Left renal pelvis (tissue), 4 donors: ENCODE results near the gene SMOC1. TPM values are rescaled to one million over a fixed set of nuclear protein-coding genes. Genes with fewer than 3 reads are reported as not detected.
A peak's percentile ranks its signal among the peaks of the same experiment; 100 is the strongest.

Experiments used
- DNase-seq, 4 donors: peaks; one replicate each; pipeline ENCODE4 v3.0.0-alpha.2; 2013; ENCODE audit warnings: low read depth in 4 of 4, low spot score in 3 of 4
- polyA plus RNA-seq, 4 donors: library from polyadenylated mRNA; unstranded; fragments of 120-200 nt; gene quantifications; one replicate each; pipeline ENCODE4 v1.2.1, GENCODE V29; 2013; ENCODE audit not compliant: insufficient read length in 4 of 4

The SMOC1 gene
- polyA plus RNA-seq, 4 donors, result 1.6 to 2.4 (median 2.2) TPM

DNA sequence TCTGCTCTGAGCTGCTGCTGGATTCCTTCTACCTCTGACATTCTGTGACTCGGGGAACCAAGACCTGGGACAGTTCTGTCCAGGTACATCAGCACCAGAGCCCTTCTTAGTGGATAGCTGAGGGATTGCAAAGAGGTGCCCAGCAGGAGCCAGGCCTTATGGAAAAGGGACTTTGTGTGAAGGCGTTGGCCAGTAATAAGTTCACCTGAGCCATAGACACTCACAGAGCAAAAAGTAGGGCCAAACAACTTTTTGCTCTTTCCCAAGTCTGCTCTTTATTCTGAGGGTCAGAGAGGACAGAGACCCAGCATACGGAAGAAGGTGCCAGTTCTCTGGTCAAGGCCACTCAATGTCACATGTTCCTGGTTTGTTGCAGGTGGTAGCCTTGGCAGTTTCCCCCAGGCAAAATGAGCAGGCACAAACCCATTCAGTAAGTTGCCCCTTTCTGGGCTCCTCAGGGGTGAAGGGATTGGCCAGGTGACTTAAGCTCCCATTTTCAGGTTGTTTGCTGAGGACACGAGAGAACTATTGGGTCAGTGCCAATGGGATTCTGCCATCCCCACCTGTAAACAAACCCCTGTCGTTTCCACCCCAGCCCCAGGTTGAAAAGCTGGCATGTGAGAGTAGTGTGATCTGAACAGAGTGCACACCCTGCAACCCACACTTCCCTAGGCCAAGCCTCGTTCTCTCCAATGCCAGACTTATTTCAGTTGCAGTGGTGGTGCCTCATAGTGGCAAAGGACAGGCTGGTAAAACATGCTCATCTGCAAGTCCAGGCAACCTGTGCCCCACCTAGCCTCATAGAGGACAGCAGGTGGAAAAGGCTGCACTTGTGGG is 150.3 kb downstream of the SMOC1 start:
- no peak for DNase-seq

DNA sequence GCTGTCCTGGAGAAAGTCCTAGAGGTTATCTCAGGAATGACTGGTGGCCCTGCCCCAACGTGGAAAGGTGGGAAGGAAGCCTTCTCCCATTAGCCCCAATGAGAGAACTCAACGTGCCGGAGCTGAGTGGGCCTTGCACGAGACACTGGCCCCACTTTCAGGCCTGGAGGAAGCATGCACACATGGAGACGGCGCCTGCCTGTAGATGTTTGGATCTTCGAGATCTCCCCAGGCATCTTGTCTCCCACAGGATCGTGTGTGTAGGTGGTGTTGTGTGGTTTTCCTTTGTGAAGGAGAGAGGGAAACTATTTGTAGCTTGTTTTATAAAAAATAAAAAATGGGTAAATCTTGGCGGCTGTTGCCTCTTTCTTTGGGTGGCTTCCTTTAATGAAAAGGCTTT is 152.8 kb downstream of the SMOC1 start:
- DNase-seq, result no peak

DNA sequence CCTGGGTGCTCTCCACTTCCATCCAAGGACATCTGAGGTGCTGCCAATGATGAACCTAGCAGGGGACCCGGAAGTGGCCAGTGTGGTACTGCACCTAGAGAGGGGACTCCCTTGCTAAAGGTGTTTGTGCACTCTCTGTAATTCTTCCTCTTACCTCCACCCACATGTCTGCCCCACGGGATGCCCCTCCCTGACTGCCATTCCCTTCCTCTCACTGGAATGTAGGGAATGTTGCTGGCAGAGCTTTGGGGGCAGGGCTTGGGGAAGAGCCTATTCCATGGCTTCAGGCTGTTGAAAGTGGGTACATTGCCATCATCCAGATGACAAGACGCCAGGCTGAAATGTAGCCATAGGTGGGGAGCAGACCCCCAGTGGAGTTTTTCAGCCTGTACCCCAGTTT is 153.2 kb downstream of the SMOC1 start:
- no peak for DNase-seq

DNA sequence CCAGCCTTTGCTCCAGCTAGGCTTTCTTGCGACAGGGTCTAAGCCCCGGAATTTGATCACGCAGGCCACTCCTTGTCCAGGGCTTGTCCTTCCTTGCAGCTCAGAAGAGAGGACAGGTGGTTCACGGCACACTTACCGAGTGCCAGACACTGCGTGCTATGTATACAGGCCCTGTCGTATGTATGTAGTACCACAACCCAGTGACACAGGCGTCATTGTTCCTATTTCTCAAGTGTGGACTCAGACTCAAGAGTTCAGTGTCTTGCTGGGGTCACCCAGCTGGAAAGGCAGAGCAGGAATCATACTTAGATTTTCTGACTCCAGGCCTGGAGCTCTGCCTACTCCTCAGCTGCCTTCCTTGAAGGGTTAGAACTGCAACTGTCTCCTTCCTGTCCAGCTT is 153.9 kb downstream of the SMOC1 start:
- no peak for DNase-seq

DNA sequence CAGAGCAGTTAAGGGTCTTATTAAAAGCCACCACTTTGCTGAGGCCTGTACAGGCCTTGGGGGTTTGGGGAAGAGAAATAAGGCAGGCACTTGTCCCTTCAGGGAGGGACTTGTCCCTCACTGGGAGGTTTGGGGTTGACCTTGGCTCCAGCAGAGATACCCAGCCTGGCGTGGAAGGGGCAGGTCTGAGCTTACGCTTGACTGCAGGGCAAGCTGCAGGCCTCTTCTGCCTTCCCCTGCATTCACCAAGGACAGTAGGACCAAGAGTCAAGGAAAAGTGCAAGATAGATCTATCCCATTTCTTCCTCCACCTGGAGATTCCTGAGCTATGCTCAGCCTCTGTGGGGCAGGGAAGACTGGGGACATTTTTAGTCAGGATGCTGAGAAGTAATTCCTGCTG is 154.3 kb downstream of the SMOC1 start:
- DNase-seq, result no peak

DNA sequence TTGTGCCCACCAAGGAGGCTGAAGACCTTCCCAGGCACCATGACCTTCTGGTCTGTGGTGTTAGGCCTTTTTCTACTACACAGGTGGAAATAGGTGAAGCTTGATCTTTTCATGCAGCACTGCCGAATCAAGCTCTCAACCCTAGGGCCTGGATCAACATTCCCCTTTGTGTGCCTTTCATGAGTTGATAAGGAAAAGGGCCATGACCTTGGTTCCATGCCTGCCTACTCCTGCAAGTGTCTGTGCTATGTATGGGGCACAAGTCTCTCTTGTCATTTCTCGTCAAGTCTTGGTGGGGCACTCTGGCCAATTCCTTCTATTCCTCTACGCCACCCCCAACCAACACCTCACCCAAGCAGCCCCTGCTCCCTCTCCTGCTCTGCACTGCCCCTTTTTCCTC is 155.0 kb downstream of the SMOC1 start:
- DNase-seq, result no peak

DNA sequence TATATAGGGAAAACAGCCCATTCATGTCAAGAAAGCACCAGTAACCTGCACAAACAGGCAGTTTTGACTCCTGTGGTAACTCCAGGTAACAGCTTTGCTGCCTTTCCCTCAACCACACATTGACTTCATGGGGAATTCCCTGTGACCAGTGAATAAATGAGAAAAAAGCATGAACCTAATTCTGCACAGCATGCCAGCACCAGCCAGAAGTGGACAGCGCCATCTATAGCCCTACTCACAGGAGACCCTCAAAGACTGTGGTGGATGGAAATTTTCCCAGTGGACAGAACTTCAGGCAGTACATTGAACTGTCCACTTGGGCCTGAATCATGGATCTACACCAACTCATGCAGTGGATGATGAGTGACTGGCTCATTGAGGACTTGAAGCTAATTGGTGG is 157.4 kb downstream of the SMOC1 start:
- no peak for DNase-seq

DNA sequence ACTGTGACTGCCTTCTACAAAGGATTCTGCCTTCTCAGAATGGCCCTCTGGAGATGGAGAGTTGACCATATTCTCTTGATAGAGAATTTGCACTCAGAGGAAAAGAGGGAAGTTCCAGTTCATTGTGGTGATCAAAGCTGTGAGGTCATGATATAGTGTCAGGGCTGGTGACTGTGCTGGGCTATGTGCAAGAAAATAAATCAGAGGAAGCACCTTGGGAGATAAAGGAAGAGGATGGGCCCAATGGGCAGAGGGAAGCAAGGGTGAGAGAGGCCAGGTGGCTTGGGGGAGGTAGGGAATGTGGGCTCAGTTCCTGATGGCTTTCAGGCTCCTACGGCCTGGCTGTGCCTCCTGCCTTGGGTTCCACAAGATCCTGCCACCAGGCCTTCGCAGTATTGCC is 163.8 kb downstream of the SMOC1 start:
- DNase-seq, result no peak

DNA sequence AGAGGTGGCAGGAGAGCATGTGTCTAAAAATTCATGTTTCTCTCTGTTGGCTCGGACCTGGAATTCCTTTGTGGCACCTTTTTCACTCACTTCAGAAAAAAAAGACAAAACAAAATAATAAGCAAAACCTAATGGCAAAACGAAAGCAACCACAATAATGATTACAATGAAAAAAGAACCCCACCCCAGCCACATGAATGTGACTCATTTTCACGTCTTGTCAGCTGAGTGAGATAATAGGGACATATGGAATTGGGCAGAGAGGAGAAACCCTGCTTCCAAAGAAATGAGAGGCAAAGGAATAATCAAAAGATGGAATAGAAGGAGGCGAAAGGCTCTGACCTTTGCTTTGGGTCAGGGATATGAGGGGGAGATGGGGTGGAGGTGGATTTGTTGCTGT is 166.1 kb downstream of the SMOC1 start:
- no peak for DNase-seq

DNA sequence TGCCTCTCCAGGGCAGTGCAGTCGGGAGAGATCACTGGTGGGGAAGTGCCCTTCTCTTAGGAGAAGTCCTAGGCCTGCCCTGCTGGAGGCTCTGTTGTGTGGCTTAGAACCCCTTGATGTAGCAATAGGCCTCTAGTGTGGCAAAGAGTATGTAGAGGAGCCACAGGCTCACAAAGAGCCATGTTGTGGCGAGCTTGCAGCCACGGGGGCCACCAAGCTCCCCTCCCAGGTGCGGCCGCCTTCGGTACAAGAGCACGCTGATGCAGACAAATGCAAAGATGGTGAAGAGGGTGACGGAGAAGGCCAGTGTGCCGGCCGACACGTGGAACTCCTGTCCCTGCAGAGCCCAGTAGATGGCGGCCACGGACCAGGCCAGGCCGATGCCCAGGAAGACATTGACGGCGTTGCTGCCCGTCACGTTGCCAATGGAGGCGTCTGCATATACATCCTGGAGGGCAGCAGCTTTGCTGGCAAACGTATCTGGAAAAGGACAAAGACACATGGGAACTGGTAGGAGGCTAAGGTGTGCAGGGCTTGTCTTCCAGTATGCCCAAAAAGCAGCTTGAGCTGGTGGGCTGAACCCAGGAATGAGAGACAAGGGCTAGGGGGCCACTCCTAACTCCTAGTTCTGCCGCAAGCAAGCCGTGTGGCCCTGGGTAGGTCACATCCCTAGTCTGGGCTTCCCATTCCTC is 166.8 kb downstream of the SMOC1 start:
- DNase-seq, result peak in 1 of 4 donors; percentile 8

DNA sequence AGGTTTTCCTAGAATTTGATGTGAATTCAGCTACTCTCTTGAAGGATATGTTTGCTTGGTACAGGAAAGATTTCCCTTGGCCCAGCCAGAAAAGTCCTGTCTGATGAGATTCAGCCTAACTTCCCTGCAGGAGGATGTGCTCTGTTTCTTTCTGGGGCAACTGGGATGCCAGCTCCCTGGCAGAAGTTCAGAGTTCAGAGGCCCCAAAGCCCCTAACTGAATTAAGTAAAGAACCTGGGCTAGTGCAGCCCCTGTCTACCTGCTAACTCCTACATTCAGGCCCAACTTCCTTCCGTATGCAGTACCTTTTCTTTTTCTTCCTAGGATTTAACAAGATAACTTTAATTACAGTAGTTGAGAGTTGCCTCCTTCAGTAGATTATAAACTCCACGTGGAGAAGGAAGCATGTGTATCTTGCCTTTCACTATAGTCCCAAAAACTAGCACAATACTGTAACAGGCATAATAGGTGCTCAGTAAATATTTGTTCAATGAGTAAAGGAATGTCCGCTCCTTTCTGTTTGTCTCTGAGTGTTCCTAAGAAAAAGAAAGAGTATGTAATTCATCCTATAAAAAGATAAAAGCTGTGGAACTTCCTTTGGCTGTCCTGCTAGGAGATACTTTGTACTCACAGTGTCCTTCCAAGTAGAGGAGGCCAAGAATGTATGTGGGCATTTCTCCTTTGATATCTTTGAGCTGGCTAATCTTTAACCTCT is 168.5 kb downstream of the SMOC1 start:
- DNase-seq, result no peak

DNA sequence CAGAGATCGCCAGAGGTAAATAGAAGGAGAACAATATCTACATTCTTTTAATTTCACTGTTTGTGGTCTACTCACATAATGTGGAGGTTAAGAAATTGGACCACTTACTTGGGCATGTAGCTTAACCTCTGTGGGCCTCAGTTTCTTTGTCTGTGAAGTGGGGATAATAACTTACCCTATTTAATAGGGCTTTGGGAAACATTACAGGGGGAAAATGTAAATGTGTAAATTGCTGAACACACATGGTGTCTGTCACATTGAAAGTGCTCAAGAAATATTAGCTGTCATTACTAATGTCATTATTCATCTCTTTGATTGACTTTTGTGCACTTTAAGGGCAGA is 169.1 kb downstream of the SMOC1 start:
- no peak for DNase-seq

DNA sequence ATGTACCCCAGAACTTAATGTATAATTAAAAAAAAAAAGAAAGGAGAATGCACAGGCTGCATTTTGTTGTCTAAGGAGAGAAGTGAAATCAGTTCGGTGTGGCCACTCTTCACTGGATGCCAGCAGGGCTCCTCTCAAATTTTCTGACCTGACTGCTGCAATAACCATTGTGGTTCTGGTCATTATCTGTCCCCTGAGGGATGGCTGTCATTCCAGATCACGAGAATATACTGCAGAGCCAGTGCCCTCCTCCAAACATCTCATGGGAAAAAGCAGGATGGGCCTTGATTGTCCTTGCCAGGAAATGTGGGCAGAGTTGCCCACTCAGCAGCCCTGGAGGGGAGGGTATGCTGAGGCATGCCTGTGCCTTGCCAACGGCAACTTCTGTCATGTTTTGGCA is 170.4 kb downstream of the SMOC1 start:
- no peak for DNase-seq

DNA sequence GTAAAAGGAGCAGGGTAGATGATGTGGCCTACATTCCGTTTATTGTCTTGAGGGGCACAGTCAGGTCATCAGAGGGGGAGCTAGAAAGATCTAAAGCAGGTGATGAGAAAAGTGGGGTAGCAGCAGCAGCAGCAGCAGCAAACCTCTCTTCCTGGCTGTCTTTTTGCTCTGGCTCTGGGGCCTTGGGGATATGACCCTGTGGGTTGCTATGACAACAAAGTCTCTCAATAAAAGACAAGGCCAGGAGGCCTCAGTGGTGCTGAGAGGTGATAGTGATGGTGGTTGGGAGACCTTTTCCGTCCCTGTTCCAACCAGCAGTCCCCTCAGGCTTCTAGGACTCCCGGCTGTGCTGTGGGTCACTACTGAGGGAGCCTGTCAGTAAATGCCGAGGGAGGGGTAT is 170.9 kb downstream of the SMOC1 start:
- no peak for DNase-seq

DNA sequence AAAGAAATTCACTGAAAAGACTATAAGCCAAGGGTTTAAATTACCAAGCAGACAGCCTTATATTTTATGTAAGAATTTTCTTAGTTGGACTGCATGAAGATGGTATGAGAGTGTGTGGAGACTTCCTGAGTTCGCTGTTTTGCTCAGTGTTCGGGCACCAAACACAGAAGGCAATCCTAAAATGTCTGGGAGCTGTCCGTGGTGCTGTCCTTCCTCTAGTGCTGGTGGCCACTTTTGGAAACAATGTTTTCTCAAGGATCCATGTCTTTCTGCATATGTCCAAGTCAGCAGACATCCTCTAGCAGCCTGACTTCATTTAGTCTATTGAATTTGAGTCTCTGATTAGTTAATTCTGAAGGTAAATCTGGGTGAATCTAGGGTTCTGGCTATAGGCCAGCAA is 173.8 kb downstream of the SMOC1 start:
- DNase-seq, result peak in 3 of 4 donors; percentile 26 to 39 (median 30)

DNA sequence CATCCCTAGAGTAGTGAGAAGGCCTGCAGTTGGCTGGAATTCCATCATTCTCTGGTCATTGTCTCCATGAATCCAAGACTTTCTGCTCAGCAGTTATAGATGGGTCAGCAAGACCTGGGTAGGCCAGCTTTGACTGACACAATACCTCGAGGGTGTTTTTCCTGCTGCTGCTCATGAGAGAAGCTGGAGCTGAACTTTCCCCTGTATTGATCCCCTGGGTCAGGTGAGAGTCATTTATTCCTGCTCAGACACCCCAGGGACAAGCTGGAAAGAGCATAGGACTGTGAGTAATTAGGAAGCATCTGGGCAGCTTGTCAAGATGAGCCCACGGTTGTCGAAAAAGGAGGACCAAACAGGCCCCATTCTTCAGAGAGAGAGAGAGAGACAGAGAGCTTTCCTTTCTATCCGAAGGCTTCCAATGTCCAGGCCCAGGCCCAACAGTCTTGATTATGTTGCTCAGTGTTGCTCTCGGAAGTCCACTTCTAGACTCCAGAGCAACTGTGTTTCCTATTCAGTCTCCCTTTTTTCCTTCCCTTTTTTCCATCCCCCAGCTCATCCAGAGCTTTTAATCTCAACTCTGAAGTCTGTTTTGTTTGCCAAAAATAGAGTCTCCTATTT is 178.4 kb downstream of the SMOC1 start:
- no peak for DNase-seq

DNA sequence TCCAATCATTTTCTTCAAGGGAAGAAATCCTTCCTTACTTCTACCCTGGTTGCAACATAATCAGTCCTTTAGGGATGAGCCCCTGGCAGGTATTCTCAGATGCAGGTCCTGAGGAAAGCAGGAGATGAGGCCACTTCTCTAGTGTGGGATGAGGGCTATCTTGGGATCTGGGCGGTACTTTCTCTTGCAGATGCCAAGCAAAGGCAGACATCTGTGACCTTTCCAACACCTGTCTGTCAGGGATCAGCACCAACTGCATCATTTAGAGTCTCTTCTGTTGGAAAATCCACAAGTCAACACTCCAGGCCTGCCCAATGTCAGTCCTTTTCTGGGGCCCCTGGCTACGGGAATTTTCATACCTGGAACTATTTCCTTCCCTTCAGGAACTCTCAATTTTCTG is 180.3 kb downstream of the SMOC1 start:
- DNase-seq, result no peak

DNA sequence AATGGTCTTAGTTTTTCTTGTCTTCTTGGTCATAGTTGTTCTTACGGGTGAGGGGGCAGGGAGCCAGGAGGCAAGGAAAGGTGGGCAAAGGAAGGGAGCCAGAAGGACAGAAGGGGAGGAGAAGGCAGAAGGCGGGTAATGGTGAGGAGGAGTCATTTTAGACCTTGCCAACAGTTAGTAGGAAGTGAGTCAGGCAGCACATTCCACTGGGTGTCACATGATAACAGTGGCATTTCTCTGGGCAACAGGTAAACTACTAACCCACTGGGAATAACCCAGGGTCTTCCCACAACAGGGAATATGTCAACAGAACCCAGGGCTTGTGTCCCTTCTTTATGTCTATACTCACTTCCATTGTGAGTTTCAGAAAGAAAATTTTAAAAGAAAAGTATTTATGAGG is 181.9 kb downstream of the SMOC1 start:
- no peak for DNase-seq

DNA sequence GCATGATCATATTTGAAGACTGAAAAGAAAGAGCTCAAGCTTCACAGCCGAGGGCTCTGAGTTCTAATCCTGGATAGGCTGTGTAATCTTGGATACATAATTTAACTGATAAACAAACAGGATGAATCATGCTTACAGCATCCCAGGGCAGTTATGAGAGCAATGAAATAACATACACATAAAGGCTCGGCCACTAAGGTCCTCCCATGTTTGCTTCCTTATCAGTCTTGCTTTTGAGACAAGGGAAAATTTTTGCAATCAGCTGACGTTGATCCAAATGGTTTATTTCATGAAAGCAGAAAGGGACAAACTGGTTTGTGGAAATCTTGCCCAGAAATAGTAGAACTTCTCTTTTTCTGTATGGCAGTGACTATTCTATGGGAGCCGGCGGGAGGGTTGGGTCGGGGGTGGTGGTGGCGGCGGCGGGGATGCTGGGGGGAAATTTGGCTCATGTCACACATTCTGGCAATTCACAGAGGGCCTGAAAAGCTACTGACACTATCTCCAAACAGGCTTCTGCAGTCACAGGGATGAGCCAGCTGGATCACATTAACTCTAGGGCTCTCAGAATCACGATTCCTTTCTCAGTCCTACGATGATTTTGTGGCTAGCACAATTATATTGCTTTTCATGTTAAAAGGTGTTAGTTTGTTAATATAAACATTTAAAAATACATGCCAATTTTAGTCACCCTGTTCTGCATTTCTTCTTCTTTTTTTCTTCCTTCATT is 185.1 kb downstream of the SMOC1 start:
- DNase-seq, result no peak

DNA sequence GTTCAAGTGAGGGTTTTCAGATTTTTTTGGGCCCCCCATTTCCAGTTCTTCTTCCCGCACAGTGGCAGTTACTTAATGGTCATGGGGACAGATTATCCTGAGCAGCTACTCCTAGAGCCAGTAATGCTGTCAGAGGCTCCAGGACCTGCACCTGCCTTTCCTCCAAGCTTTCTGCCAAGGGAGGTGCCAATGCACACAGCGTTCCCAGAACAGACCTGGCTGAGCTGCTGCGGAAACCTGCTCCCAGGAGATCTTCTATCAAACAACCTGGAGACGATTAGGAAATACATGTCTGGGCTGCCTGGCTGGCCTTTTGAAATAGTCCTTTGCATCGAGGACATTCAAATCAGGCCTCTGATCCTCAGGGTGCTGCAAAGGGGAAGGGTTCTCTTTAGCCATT is 188.6 kb downstream of the SMOC1 start:
- no peak for DNase-seq

DNA sequence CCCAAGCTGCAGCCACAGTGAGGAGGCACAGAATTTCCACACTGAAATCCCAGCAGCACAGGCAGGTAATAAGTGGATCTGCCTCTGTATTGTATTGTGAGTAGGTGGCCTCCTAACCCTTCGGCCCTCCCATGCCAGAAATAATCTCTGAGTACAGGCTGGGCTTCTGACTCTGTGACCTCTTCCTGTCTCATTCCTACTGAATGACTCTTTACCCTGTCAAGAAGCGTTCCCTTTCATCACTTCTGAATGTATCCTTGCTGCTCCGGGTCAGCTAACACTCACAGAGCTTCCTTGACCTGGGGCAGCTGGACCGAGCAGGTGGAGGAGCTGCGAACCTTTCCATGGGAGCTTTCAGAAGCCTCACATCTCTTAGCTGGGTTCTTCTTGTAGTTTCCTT is 190.0 kb downstream of the SMOC1 start:
- no peak for DNase-seq
